NCI-H2196 treated with DMSO at 0.1 percent for 48 hours (cell line): ENCODE measurements around the gene VPS45.

Experiments
- DNase-seq: peaks from one replicate; lab custom pipeline; 2025; ENCODE audit not compliant: unreplicated experiment; lab: John Stamatoyannopoulos, UW

The VPS45 gene

DNA sequence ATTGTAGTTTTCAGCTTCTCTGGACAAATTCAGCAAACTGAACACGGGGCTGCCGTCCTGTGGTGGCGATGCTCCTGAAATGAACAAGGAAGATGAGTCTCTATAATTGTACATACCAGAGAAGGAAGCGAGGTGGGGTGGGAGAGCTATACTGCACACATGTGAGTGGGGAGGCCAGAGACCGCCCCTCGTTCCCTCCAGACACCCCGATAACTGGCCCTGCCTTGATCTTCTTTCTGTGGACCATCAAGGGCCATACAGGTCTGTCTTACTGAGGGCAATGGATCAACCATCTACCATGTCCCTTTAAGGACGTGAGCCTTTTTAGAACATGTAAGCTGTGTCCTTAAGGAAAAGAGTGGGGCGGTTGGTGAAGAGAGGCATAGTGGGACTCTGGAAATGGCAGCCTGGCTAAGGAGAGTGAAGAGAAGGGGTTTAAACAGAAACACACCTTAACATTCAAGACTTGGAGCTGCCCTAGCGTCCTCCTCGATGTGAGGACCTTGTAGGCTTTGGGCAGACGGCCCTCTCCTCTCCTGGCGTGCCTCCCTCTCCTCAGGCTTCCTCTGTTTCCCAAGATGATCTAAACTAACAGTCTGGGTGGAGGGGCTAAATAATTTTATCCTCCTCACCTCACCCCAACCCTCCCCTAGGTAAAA is 88.0 kb downstream of the VPS45 start:
- DNase-seq = no peak

- no peak for DNase-seq
Measured at GRCh38 chr1:150156868-150157603, 89.5 kb downstream of the VPS45 start.

DNA sequence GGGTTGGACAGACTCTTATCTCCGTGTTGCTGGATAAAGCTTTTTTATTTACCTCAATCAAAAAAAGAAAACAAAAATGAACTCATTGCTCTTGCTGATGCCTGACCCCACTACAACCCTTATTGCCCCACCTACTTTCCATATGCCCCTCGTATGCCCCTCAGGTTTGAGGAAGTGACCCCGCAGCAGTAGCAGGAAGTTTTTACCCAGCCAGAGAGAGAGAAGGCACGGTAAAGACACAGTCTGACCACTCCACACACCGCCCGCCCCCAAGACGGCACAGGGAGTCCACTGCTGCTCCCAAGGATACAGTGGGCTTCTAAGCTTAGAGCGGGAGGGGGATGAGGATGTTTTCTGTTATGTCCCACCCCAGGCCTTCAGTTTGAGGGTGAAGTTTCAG is 92.0 kb downstream of the VPS45 start:
- no peak for DNase-seq

DNA sequence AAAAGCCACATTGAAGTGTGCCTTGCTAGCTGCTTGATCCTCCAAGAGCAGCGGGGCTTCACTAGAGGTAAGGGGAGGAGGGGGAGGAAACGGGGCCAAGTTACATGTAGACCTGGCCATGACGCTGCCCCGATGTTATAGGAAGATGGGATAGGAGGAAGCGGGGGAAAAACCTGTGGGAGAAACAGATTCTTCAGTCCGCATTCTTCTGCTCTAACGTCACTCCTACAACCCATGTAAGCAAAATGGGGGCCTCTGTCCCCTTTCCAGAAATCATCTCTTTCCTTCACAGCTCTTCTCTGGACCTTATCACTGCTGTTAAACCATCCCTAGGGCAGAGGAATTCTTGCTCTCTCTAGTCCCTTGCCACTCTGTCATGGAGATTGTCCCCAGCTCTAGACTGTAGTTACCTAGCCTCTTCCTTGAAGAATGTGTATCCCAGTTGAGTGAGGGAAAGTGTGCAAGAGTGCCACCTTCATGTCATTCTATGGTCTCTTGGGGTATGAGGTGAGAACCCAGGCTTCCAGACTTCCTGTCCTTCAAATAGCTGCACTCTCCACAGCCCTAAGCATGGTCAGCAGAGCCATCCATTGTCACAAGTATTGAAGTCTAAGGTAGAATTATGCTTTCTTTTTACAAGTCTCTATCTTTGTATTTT is 93.5 kb downstream of the VPS45 start:
- DNase-seq = no peak

- DNase-seq = no peak
Measured at GRCh38 chr1:150161747-150162581, 94.4 kb downstream of the VPS45 start.

- no peak for DNase-seq
Measured at GRCh38 chr1:150162582-150162861, 94.9 kb downstream of the VPS45 start.

- peak; percentile 83 for DNase-seq
Measured at GRCh38 chr1:150162862-150163706, 95.5 kb downstream of the VPS45 start.

- DNase-seq = no peak
Measured at GRCh38 chr1:150164224-150164623, 96.6 kb downstream of the VPS45 start.

DNA sequence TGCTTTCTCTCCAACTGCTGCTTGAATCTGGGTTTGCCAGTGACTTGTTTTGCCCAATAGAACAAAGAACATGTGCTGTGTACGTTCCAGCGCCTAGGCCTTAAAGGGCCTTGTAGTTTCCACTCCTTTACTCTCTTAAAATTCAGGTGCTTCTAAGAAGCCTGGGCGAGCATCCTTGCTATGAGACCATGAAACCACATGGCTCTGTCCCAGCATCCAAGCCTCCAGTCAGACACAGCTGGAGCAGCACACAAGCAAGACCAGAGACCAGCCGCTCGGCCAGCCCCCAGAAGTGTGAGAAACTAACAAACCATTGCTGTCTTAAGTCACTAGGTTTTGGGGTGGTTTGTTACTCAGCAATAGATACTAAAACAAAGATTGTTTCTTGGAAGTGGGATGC is 97.2 kb downstream of the VPS45 start:
- DNase-seq = no peak

DNA sequence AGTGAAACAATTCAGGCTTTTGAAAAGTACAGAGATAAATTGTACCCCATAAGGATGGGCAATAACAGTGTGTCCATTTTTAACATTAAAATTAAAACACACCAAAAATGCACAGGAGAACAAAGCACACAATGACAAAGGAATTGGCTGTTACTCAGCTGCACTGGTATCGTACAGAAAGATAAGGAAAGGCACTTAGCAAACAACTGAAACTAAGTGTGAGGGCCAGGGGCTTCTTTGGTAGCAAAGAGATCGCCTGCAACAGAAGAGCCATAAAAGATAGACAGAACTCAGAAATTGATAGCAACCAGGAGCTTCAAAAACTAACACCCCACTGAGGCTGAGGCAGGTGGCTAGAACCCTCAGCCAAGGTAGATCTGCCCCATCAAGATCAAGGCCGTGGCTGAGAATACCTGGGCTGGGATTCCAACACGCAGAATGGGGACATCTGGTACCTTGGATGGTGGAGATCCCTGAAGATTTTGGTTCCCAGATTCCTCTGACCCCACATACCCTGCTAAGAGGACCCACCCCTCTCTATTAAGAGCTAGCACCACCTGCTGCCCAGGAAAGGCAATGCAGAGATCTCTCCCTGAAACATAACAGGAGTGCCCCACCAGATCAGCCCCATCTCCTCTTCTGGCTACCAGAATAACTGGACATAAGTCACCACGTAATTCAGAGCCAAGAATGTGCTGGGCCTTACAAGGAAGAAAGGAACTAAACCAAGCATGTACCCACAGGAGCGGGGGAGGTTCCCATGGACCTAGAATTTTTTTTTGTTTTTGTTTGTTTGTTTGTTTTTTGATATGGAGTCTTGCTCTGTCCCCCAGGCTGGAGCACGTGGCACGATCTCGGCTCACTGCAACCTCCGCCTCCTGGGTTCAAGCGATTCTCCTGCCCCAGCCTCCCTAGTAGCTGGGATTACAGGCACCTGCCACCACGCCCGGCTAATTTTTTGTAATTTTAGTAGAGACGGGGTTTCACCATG is 98.3 kb downstream of the VPS45 start:
- DNase-seq = no peak

DNA sequence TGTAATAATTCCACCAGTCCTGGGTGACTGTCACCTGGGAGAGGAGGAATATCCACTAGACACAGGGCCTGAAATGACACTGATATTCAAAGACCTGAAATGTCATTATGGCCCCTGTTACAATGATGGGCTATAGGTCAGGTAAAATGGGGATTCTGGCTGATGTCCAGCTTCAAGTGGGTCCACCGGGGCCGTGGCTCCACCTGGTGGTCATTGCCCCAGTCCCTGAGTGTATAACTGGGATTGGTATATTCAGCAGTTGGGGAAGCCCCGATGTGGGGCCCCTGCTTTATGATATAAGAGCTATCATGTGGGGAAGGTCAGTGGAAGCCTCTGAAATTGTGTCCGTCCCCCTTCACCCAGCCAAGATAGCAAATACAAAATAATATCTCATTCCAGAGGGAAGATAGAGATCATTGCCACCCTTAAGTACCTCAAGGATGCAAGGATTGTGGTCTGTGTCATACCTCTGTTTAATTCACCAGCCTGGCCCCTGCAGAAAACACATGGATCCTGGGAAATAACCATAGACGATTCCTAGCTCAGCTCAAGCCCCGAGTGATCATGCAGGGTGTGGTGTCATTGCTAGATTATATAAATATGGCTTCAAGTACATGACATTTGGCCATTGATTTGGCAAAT is 101.5 kb downstream of the VPS45 start:
- DNase-seq = no peak

DNA sequence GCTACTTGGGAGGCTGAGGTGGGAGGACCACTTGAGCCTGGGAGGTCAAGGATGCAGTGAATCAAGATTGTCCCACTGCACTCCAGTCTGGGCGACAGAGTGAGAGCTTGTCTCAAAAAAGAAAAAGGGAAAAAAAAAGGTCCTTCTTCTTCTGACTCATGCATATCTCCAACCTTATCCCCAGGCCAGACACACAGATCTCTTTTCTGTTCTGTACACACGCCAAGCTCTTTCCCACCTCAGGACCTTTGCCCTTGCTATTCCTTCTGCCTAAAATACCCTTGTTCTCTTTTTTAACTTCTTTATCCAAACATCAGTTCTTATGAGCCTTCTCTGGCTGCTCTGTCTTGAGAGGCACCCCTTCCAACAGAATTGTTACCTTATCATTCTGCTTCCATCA is 104.2 kb downstream of the VPS45 start:
- no peak for DNase-seq

DNA sequence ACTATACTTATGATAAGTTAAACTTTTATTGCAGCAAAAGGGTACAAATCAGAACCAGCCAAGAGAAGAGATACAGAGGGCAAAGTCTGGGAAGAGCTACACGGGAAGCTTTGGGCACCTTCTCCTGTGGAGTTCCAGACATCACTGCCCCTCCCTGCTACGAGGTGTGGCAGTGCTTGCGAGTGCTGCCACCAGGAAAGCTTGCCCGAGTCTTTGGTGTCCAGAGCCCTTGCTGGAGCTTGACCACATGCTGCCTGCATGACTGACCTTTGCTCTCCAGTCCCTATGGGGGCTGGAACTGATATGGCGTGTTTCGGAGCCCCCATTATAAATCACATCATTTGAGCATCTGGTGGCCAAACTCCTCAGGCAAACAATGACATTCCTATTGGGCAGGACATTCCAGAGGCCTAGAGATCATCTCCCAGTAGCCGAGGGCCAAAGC is 105.6 kb downstream of the VPS45 start:
- DNase-seq = no peak

DNA sequence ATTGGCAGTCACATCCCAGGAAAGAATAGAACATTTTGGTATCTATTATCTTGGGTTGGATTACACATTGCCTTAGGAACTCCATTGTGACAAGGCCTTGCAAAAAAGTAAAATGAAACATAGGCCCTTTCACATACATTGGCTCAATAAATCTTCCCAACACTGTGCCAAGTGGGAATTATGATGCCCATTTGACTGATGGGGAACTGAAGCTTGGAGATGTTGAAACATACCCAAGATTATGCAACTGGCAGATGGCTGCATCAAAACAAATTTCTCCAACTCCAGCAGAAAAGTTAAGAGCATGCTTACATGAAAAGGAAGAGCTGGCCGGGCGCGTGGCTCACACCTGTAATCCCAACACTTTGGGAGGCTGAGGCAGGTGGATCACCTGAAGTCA is 109.0 kb downstream of the VPS45 start:
- no peak for DNase-seq

DNA sequence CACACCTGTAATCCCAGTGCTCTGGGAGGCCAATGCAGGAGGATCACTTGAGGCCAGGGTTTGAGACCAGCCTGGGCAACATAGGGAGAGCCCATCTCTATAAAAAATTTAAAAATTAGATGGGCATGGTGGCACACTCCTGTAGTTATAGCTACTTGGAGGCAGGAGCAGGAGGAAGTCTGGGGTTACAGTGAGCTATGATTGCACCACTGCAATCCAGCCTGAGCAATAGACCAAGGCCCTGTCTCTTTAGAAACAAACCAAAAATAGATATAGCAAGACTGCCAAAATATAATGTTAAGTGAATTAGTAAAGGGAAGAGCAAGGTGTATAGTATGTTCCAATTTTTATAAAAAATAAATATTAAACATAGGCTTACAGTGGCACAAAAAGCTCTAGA is 111.0 kb downstream of the VPS45 start:
- no peak for DNase-seq

- no peak for DNase-seq
Measured at GRCh38 chr1:150179867-150180266, 112.3 kb downstream of the VPS45 start.

GRCh38 chr1:150180474-150180873 is 112.9 kb downstream of the VPS45 start:
- no peak for DNase-seq

- DNase-seq = no peak
Measured at GRCh38 chr1:150182247-150182646, 114.7 kb downstream of the VPS45 start.

DNA sequence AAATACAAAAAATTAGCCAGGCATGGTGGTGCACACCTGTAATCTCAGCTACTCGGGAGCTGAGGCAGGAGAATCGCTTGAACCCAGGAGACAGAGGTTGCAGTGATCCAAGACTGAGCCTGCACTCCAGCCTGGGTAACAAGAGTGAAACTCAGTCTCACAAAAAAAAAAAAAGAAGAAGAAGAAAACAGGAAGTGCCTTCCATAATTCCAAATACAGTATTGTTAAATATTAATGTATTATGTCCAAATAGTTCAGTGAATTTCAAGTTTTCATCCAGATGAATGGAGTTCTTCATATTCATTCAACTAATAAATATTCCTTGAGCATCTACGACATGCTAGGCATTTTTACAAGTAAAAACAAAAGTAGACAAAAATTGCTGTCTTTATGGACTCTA is 115.5 kb downstream of the VPS45 start:
- no peak for DNase-seq
